Gastroesophageal sphincter (tissue), 4 donors: ENCODE measurements around the gene INTS12. TPM values are rescaled to one million over a fixed set of nuclear protein-coding genes. Genes with fewer than 3 reads are reported as not detected.
"Not testable (repeated sequence)": the region's sequence is repeated elsewhere in the genome, so short reads cannot be mapped to it uniquely, and the experiment has no call there.

ENCODE experiments used
- ATAC-seq: fragments of 150-250 bp; one replicate; pipeline ENCODE4 v1.9.1; 2016; ENCODE audit warnings: mild to moderate bottlenecking, moderate library complexity
- H3K27ac ChIP-seq, 4 donors: fragments of 200-600 bp; sonication (generic) in 3 of 4; 1 replicate in 3 of 4; 2 replicates in 1 of 4; pipeline ENCODE4 v1.5.1; 2016 to 2019
- H3K27me3 ChIP-seq: fragments of 200-600 bp; sonication (generic); one replicate; pipeline ENCODE4 v1.5.1; 2019
- H3K36me3 ChIP-seq, 2 donors: fragments of 200-600 bp; sonication (generic); one replicate each; pipeline ENCODE4 v1.5.1; 2019; ENCODE audit warnings: control low read depth in 1 of 2
- H3K4me1 ChIP-seq, 3 donors: fragments of 200-600 bp; sonication (generic); 1 replicate in 2 of 3; 2 replicates in 1 of 3; pipeline ENCODE4 v1.5.1; 2016 to 2019; ENCODE audit warnings: control low read depth in 2 of 3
- H3K4me3 ChIP-seq, 2 donors: fragments of 200-600 bp; sonication (generic); one replicate each; pipeline ENCODE4 v1.5.1; 2019; ENCODE audit warnings: mild to moderate bottlenecking in 1 of 2, moderate library complexity in 1 of 2
- H3K9me3 ChIP-seq, 3 donors: fragments of 200-600 bp; sonication (generic); one replicate each; pipeline ENCODE4 v1.5.1; 2017 to 2019; ENCODE audit warnings: control low read depth in 2 of 3
- CTCF ChIP-seq, 4 experiments: fragments of 200-600 bp in 2 of 4; fragments of 450-650 bp in 2 of 4; sonication (generic) in 1 of 4; IDR thresholded peaks; one replicate each; pipeline ENCODE4 v1.5.1; 2017 to 2019; ENCODE audit warnings: antibody characterized with exemption in 4 of 4, mild to moderate bottlenecking in 2 of 4, moderate library complexity in 2 of 4
- EP300 ChIP-seq: sonication (generic); formaldehyde crosslinking; IDR thresholded peaks from one replicate; pipeline ENCODE4 v1.6.1; 2017; ENCODE audit warnings: antibody characterized with exemption, mild to moderate bottlenecking
- POLR2A ChIP-seq, 2 donors: fragments of 450-650 bp; IDR thresholded peaks; one replicate each; pipeline ENCODE4 v1.6.1; 2017; ENCODE audit warnings: antibody characterized with exemption in 2 of 2, mild to moderate bottlenecking in 2 of 2, moderate library complexity in 1 of 2
- POLR2AphosphoS5 ChIP-seq: sonication (generic); formaldehyde crosslinking; IDR thresholded peaks from one replicate; pipeline ENCODE4 v1.6.1; 2017; ENCODE audit warnings: antibody characterized with exemption
- WGBS, 2 donors: methylation state at CpG; one replicate each; pipeline ENCODE4 v1.1.5; 2018; ENCODE audit warnings: low coverage in 1 of 2; 5-methylcytosine and 5-hydroxymethylcytosine counted together
- total RNA-seq, 4 donors: library from RNA; depleted of rRNA; stranded (reverse); fragments of >200 nt; gene quantifications; one replicate each; pipeline ENCODE4 v1.1.0, GENCODE V29; 2016

INTS12 gene
- total RNA-seq, 4 donors from 2014 or later, result 24.2 to 46.1 (median 31.1) TPM

GRCh38 chr4:105748222-105748621, 39.7 kb upstream of the INTS12 start:
- TF ChIP-seq POLR2AphosphoS5, result no peak
- no peak for TF ChIP-seq EP300
- TF ChIP-seq CTCF (IDR thresholded peaks at IDR 0.05), result no peak
- TF ChIP-seq POLR2A (IDR thresholded peaks at IDR 0.05), result no peak
- WGBS, 2 donors, result 99 to 100% methylated on average over 3 of the region's 3 CpGs
- no peak for ATAC-seq
- no peaks in the 10 kb centered on the region for H3K27me3 ChIP-seq
- H3K36me3 ChIP-seq, result peaks cover 0 to 6% of the 10 kb centered on the region in 2 donors
- H3K9me3 ChIP-seq, result no peaks in the 10 kb centered on the region
- no peaks in the 10 kb centered on the region for H3K4me1 ChIP-seq
- no peak overlapping the region for H3K4me3 ChIP-seq
- H3K27ac ChIP-seq, result no peak overlapping the region

- no peak overlapping the region for H3K27ac ChIP-seq
- H3K4me1 ChIP-seq, result no peaks in the 10 kb centered on the region
- peaks cover 0 to 24% of the 10 kb centered on the region in 2 donors for H3K36me3 ChIP-seq
- no peak overlapping the region for H3K4me3 ChIP-seq
- TF ChIP-seq POLR2A (IDR thresholded peaks at IDR 0.05) (no peak), CTCF (IDR thresholded peaks at IDR 0.05) (no peak), POLR2AphosphoS5 (no peak), EP300 (no peak)
- no peak for ATAC-seq
- WGBS, 2 donors, result 56 to 86% methylated on average over 2 of the region's 2 CpGs
- no peaks in the 10 kb centered on the region for H3K27me3 ChIP-seq
- H3K9me3 ChIP-seq, result peaks cover 0 to 15% (median 0%) of the 10 kb centered on the region in 3 donors
These were observed 33.1 kb upstream of the INTS12 start for GRCh38 chr4:105741548-105741947.

- not testable (repeated sequence) for H3K4me3 ChIP-seq, H3K27me3 ChIP-seq, H3K4me1 ChIP-seq, ATAC-seq, H3K27ac ChIP-seq
- peaks cover 0 to 48% of the 10 kb centered on the region in 2 donors for H3K36me3 ChIP-seq
- 80 to 93% methylated on average over 3 to 4 of the region's 10 CpGs for WGBS, 2 donors
- H3K9me3 ChIP-seq, result peaks cover 0 to 41% (median 0%) of the 10 kb centered on the region in 3 donors
These were observed 26.7 kb upstream of the INTS12 start for GRCh38 chr4:105735217-105735616.

GRCh38 chr4:105729895-105730294, 21.4 kb upstream of the INTS12 start:
- H3K4me3 ChIP-seq, H3K27me3 ChIP-seq, ATAC-seq, H3K4me1 ChIP-seq, H3K27ac ChIP-seq: not testable (repeated sequence)
- 100% methylated on average over 2 to 4 of the region's 4 CpGs for WGBS, 2 donors
- Histone ChIP-seq H3K36me3 (peaks cover 0 to 43% of the 10 kb centered on the region in 2 donors), H3K9me3 (peaks cover 0 to 11% (median 0%) of the 10 kb centered on the region in 3 donors)

- Histone ChIP-seq H3K4me3 (no peak overlapping the region), H3K36me3 (peaks cover 0 to 36% of the 10 kb centered on the region in 2 donors), H3K9me3 (no peaks in the 10 kb centered on the region), H3K4me1 (no peaks in the 10 kb centered on the region), H3K27ac (no peak overlapping the region), H3K27me3 (no peaks in the 10 kb centered on the region)
- TF ChIP-seq POLR2A (IDR thresholded peaks at IDR 0.05) (no peak), CTCF (IDR thresholded peaks at IDR 0.05) (no peak), EP300 (no peak), POLR2AphosphoS5 (no peak)
- no peak for ATAC-seq
- 75 to 86% methylated on average over 2 of the region's 2 CpGs for WGBS, 2 donors
These were observed 17.1 kb upstream of the INTS12 start for GRCh38 chr4:105725623-105726022.

- no peak overlapping the region for H3K27ac ChIP-seq
- ATAC-seq, result no peak
- TF ChIP-seq EP300, result no peak
- TF ChIP-seq CTCF (IDR thresholded peaks at IDR 0.05), result no peak
- no peak for TF ChIP-seq POLR2A (IDR thresholded peaks at IDR 0.05)
- no peak for TF ChIP-seq POLR2AphosphoS5
- H3K9me3 ChIP-seq, result no peaks in the 10 kb centered on the region
- peaks cover 0 to 13% (median 0%) of the 10 kb centered on the region in 3 donors for H3K4me1 ChIP-seq
- WGBS, 2 donors, result 78 to 79% methylated on average over 2 of the region's 2 CpGs
- H3K36me3 ChIP-seq, result peaks cover 0 to 21% of the 10 kb centered on the region in 2 donors
- no peak overlapping the region for H3K4me3 ChIP-seq
- H3K27me3 ChIP-seq, result no peaks in the 10 kb centered on the region
These were observed 10.7 kb upstream of the INTS12 start for GRCh38 chr4:105719204-105719603.
